Neural crest cell (in vitro differentiated cells): ENCODE results near the gene KLHL22. TPM values are rescaled to one million over a fixed set of nuclear protein-coding genes. Genes with fewer than 3 reads are reported as not detected.
A peak's percentile ranks its signal among the peaks of the same experiment; 100 is the strongest.
"Not testable (repeated sequence)": the region's sequence is repeated elsewhere in the genome, so short reads cannot be mapped to it uniquely, and the experiment has no call there.

Source experiments
- DNase-seq: peaks from one replicate; pipeline ENCODE4 v3.0.0; 2021; ENCODE audit warnings: low read depth, mixed read lengths, low spot score
- H3K27ac Mint-ChIP-seq: one replicate; pipeline ENCODE4 v1.8.0; 2021; ENCODE audit warnings: mild to moderate bottlenecking, mixed read lengths; ENCODE audit not compliant: unreplicated experiment
- H3K27me3 Mint-ChIP-seq: 2 replicates; pipeline ENCODE4 v1.8.0; 2021; ENCODE audit warnings: low read depth, mild to moderate bottlenecking, mixed read lengths
- H3K36me3 Mint-ChIP-seq: 2 replicates; pipeline ENCODE4 v1.8.0; 2021; ENCODE audit warnings: low read depth, mild to moderate bottlenecking, mixed read lengths
- H3K4me1 Mint-ChIP-seq: 2 replicates; pipeline ENCODE4 v1.8.0; 2021; ENCODE audit warnings: mixed read lengths
- H3K4me3 Mint-ChIP-seq: one replicate; pipeline ENCODE4 v1.8.0; 2021; ENCODE audit warnings: mild to moderate bottlenecking, mixed read lengths
- H3K9me3 Mint-ChIP-seq: 2 replicates; pipeline ENCODE4 v1.8.0; 2021; ENCODE audit warnings: mixed read lengths
- total RNA-seq: library from RNA; stranded (reverse); gene quantifications from 2 replicates; pipeline ENCODE4 v1.2.1, GENCODE V29; 2021
- TF ChIP-seq, protein P1 (sequence below): fragments of 200-600 bp; sonication (generic); conservative IDR thresholded peaks from 2 replicates; pipeline ENCODE4 v1.5.0; 2021; ENCODE audit warnings: antibody characterized with exemption, mild to moderate bottlenecking

The KLHL22 gene
- total RNA-seq, 1 donor from 2014 or later = 48.9 TPM

DNA sequence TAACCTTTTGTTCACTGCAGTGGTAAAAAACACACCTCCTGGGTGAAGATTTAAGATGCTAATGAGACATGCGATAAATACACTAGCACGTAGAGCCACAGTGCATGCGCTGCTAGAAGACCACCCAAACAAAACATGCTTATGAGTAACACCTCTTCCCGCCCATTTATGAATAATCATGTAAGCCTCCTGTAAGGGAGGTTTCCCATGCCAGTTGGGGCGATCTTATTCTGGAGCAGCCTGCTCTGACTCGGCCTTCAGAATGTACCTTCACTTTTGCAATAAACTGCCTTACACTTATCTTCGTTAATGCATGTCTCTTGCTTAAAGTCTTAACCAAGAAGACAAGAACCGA is 39.9 kb downstream of the KLHL22 start:
- Mint-ChIP-seq H3K27ac (no peak overlapping the region), H3K4me3 (no peak overlapping the region)
- TF ChIP-seq, protein P1, sequence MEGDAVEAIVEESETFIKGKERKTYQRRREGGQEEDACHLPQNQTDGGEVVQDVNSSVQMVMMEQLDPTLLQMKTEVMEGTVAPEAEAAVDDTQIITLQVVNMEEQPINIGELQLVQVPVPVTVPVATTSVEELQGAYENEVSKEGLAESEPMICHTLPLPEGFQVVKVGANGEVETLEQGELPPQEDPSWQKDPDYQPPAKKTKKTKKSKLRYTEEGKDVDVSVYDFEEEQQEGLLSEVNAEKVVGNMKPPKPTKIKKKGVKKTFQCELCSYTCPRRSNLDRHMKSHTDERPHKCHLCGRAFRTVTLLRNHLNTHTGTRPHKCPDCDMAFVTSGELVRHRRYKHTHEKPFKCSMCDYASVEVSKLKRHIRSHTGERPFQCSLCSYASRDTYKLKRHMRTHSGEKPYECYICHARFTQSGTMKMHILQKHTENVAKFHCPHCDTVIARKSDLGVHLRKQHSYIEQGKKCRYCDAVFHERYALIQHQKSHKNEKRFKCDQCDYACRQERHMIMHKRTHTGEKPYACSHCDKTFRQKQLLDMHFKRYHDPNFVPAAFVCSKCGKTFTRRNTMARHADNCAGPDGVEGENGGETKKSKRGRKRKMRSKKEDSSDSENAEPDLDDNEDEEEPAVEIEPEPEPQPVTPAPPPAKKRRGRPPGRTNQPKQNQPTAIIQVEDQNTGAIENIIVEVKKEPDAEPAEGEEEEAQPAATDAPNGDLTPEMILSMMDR = no peak

DNA sequence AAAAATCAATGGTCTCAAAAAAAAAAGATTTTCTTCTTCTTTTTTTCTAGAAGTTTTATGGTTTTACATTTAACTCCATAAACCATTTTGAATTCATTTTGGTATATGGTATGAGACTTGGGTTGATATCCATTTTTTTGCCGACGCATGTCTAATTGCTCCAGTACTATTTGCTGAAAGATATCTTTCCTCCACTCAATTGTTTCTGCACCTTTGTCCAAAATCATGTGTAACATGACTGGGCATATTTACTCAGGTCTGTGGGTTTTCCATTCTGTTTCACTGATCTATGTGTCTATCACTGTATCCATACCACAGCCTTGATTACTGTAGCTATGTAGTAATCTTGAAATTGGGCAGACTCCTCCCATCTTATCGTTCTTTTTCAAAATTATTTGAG is 42.4 kb downstream of the KLHL22 start:
- Mint-ChIP-seq H3K4me1 (peaks cover 11% of the 10 kb centered on the region), H3K27me3 (no peaks in the 10 kb centered on the region), H3K27ac (no peak overlapping the region), H3K36me3 (peaks cover 8% of the 10 kb centered on the region), H3K9me3 (no peaks in the 10 kb centered on the region), H3K4me3 (no peak overlapping the region)
- no peak for DNase-seq
- TF ChIP-seq, protein P1 = no peak

More for the DNA sequence above, 39.9 kb downstream of the KLHL22 start:
- Mint-ChIP-seq H3K4me1 (peaks cover 21% of the 10 kb centered on the region), H3K9me3 (no peaks in the 10 kb centered on the region), H3K36me3 (peaks cover 11% of the 10 kb centered on the region), H3K27me3 (no peaks in the 10 kb centered on the region)
- DNase-seq = no peak

DNA sequence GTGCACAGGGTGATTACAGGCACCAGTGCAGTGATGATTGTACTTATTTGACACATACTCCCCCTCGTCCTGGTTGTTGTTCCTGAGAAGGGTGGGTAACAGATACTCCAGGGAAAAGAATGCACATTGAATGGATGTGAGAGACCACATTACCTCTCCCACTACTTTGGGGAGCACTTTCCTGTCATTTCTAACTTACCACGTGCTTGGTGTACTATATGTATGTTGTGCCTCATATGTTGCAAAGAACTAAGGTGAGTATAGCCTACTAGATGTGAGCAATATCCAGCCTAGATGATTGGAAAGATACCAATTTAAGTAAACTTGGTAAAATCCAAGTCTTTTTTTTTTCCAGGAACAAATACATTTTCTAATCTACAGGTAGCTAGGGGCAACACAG is 43.7 kb downstream of the KLHL22 start:
- H3K9me3 Mint-ChIP-seq = no peaks in the 10 kb centered on the region
- H3K4me1 Mint-ChIP-seq = peaks cover 16% of the 10 kb centered on the region
- peak overlapping the region; percentile 40 for H3K27ac Mint-ChIP-seq
- TF ChIP-seq, protein P1 = no peak
- no peak overlapping the region for H3K4me3 Mint-ChIP-seq
- DNase-seq = no peak
- H3K36me3 Mint-ChIP-seq = peaks cover 8% of the 10 kb centered on the region
- no peaks in the 10 kb centered on the region for H3K27me3 Mint-ChIP-seq

DNA sequence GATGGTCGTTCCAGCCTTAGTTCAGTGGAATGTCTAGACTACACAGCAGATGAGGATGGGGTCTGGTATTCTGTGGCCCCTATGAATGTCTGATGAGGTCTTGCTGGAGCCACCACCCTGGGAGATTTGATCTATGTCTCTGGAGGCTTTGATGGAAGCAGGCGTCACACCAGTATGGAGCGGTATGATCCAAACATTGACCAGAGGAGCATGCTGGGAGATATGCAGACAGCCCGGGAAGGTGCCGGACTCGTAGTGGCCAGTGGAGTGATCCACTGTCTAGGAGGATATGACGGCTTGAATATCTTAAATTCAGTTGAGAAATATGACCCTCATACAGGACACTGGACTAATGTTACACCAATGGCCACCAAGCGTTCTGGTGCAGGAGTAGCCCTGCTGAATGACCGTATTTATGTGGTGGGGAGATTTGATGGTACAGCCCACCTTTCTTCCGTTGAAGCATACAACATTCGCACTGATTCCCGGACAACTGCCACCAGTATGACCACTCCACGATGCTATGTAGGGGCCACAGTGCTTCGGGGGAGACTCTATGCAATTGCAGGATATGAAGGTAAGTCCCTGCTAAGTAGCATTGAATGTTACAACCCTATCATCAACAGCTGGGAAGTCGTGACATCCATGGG is 44.3 kb downstream of the KLHL22 start:
- peaks cover 12% of the 10 kb centered on the region for H3K36me3 Mint-ChIP-seq

DNA sequence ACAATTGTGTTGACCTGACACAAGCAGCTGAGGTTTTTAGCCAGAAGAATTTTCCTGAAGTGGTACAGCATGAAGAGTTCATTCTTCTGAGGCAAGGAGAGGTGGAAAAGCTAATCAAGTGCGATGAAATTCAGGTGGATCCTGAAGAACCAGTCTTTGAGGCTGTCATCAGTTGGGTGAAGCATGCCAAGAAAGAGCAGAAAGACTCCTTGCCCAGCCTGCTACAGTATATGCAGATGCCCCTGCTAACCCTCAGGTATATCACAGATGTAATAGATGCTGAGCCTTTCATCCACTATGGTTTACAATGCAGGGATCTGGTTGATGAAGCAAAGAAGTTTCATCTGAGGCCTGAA is 45.1 kb downstream of the KLHL22 start:
- TF ChIP-seq, protein P1 = no peak
- no peak overlapping the region for H3K27ac Mint-ChIP-seq
- H3K4me3 Mint-ChIP-seq = no peak overlapping the region
- no peak for DNase-seq
- no peaks in the 10 kb centered on the region for H3K27me3 Mint-ChIP-seq
- H3K36me3 Mint-ChIP-seq = peaks cover 12% of the 10 kb centered on the region
- H3K4me1 Mint-ChIP-seq = peaks cover 10% of the 10 kb centered on the region
- H3K9me3 Mint-ChIP-seq = no peaks in the 10 kb centered on the region

More for the DNA sequence above, 44.3 kb downstream of the KLHL22 start:
- not testable (repeated sequence) for H3K27me3 Mint-ChIP-seq, H3K4me3 Mint-ChIP-seq, H3K9me3 Mint-ChIP-seq, H3K27ac Mint-ChIP-seq, DNase-seq
- peaks cover 17% of the 10 kb centered on the region for H3K4me1 Mint-ChIP-seq

DNA sequence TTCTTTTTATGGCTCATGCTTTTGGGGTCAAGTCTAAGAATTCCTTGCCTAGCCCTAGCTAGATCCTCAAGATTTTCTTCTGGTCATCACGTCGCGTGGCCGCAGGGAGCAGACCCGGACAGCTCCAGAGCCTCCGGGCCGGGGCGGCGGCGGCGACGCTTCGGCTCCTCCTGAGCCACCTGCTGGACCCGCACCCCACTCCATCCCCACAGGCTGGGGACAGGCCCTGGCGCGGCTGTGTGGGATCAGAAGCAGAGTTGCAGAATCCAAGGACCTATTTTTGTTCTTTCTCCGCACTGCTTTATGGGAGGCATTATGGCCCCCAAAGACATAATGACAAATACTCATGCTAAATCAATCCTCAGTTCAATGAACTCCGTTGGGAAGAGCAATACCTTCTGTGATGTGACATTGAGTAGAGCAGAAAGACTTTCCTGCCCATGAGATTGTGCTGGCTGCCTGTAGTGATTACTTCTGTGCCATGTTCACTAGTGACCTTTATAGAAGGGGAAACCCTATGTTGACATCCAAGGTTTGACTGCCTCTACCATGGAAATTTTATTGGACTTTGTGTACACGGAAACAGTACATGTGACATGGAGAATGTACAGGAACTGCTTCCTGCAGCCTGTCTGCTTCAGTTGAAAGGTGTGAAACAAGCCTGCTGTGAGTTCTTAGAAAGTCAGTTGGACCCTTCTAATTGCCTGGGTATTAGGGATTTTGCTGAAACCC is 45.6 kb downstream of the KLHL22 start:
- Mint-ChIP-seq H3K9me3 (no peaks in the 10 kb centered on the region), H3K4me3 (no peak overlapping the region), H3K27me3 (no peaks in the 10 kb centered on the region), H3K36me3 (peaks cover 8% of the 10 kb centered on the region), H3K27ac (no peak overlapping the region), H3K4me1 (peaks cover 10% of the 10 kb centered on the region)
- TF ChIP-seq, protein P1 = no peak
- DNase-seq = no peak
